Large intestine (tissue), 3 donors: ENCODE results near the gene HDAC10. TPM values are rescaled to one million over a fixed set of nuclear protein-coding genes. Genes with fewer than 3 reads are reported as not detected.

ENCODE experiments used
- DNase-seq, 2 donors: peaks; one replicate each; pipeline versions ENCODE4 v3.0.0 to v3.0.0-alpha.2; 2013
- H3K27ac ChIP-seq: one replicate; pipeline ENCODE4 v1.5.1; 2013; ENCODE audit warnings: low read length
- H3K27me3 ChIP-seq: 2 replicates; pipeline ENCODE4 v1.6.1; 2013; ENCODE audit warnings: low read length; ENCODE audit not compliant: control insufficient read depth, insufficient read depth
- H3K36me3 ChIP-seq: 2 replicates; pipeline ENCODE4 v1.6.1; 2013; ENCODE audit warnings: low read length; ENCODE audit not compliant: control insufficient read depth, insufficient read depth
- H3K4me1 ChIP-seq: one replicate; pipeline ENCODE4 v1.6.1; 2013; ENCODE audit warnings: low read length; ENCODE audit not compliant: control insufficient read depth, insufficient read depth
- H3K4me3 ChIP-seq: one replicate; pipeline ENCODE4 v1.5.1; 2013; ENCODE audit warnings: low read length
- H3K9me3 ChIP-seq: one replicate; pipeline ENCODE4 v1.6.1; 2013; ENCODE audit warnings: mild to moderate bottlenecking, low read depth, low read length, moderate library complexity; ENCODE audit not compliant: control insufficient read depth
- WGBS: methylation state at CpG from one replicate; pipeline ENCODE4 v1.1.5; 2013; ENCODE audit warnings: low lambda C conversion rate; ENCODE audit not compliant: insufficient coverage; 5-methylcytosine and 5-hydroxymethylcytosine counted together
- polyA plus RNA-seq: library from polyadenylated mRNA; unstranded; fragments of 120-200 nt; gene quantifications from one replicate; pipeline ENCODE4 v1.2.1, GENCODE V29; 2013

HDAC10 gene
- polyA plus RNA-seq, 1 donor = 55.5 TPM

GRCh38 chr22:50269573-50269969 is 18.5 kb upstream of the HDAC10 start:
- DNase-seq = no peak
- H3K27ac ChIP-seq = no peak overlapping the region
- peaks cover 58% of the 10 kb centered on the region for H3K27me3 ChIP-seq
- H3K4me1 ChIP-seq = peaks cover 22% of the 10 kb centered on the region
- H3K9me3 ChIP-seq = peaks cover 8% of the 10 kb centered on the region
- no CpG with 5 or more reads among the region's 18 CpGs for WGBS
- no peak overlapping the region for H3K4me3 ChIP-seq
- H3K36me3 ChIP-seq = peaks cover 3% of the 10 kb centered on the region

- DNase-seq = no peak
- Histone ChIP-seq H3K4me3 (no peak overlapping the region), H3K27ac (no peak overlapping the region), H3K36me3 (no peaks in the 10 kb centered on the region), H3K4me1 (peaks cover 22% of the 10 kb centered on the region), H3K9me3 (peaks cover 8% of the 10 kb centered on the region), H3K27me3 (peaks cover 61% of the 10 kb centered on the region)
- WGBS = no CpG with 5 or more reads among the region's 9 CpGs
These were observed 17.6 kb upstream of the HDAC10 start for GRCh38 chr22:50268655-50269113.

- no CpG with 5 or more reads among the region's 75 CpGs for WGBS
- Histone ChIP-seq H3K27me3 (peaks cover 70% of the 10 kb centered on the region), H3K4me3 (peak overlapping the region; percentile 6), H3K27ac (no peak overlapping the region), H3K36me3 (no peaks in the 10 kb centered on the region), H3K4me1 (peaks cover 24% of the 10 kb centered on the region), H3K9me3 (peaks cover 8% of the 10 kb centered on the region)
- peak in 1 of 2 donors; percentile 58 for DNase-seq
These were observed 16.7 kb upstream of the HDAC10 start for GRCh38 chr22:50267591-50268390.

GRCh38 chr22:50266994-50267393 is 15.9 kb upstream of the HDAC10 start:
- Histone ChIP-seq H3K27me3 (peaks cover 76% of the 10 kb centered on the region), H3K27ac (no peak overlapping the region), H3K4me3 (no peak overlapping the region), H3K4me1 (peaks cover 23% of the 10 kb centered on the region), H3K36me3 (no peaks in the 10 kb centered on the region), H3K9me3 (peaks cover 8% of the 10 kb centered on the region)
- DNase-seq = no peak
- WGBS = no CpG with 5 or more reads among the region's 37 CpGs

GRCh38 chr22:50264946-50265669 is 14.0 kb upstream of the HDAC10 start:
- Histone ChIP-seq H3K36me3 (no peaks in the 10 kb centered on the region), H3K4me1 (peaks cover 9% of the 10 kb centered on the region), H3K27me3 (peaks cover 74% of the 10 kb centered on the region), H3K9me3 (peaks cover 8% of the 10 kb centered on the region), H3K27ac (no peak overlapping the region), H3K4me3 (no peak overlapping the region)
- no CpG with 5 or more reads among the region's 15 CpGs for WGBS
- no peak for DNase-seq

- WGBS = no CpG with 5 or more reads among the region's 15 CpGs
- Histone ChIP-seq H3K4me1 (peaks cover 4% of the 10 kb centered on the region), H3K27ac (no peak overlapping the region), H3K27me3 (peaks cover 69% of the 10 kb centered on the region), H3K9me3 (peaks cover 8% of the 10 kb centered on the region), H3K36me3 (no peaks in the 10 kb centered on the region), H3K4me3 (no peak overlapping the region)
- DNase-seq = no peak
These were observed 13.2 kb upstream of the HDAC10 start for GRCh38 chr22:50264104-50264745.

GRCh38 chr22:50262973-50263617 is 12.0 kb upstream of the HDAC10 start:
- H3K36me3 ChIP-seq = no peaks in the 10 kb centered on the region
- WGBS = no CpG with 5 or more reads among the region's 9 CpGs
- peaks cover 59% of the 10 kb centered on the region for H3K27me3 ChIP-seq
- DNase-seq = no peak
- peaks cover 4% of the 10 kb centered on the region for H3K4me1 ChIP-seq
- no peak overlapping the region for H3K27ac ChIP-seq
- peaks cover 8% of the 10 kb centered on the region for H3K9me3 ChIP-seq
- no peak overlapping the region for H3K4me3 ChIP-seq

- no CpG with 5 or more reads among the region's 7 CpGs for WGBS
- Histone ChIP-seq H3K4me3 (no peak overlapping the region), H3K27ac (no peak overlapping the region), H3K4me1 (peaks cover 2% of the 10 kb centered on the region), H3K9me3 (peaks cover 8% of the 10 kb centered on the region), H3K36me3 (no peaks in the 10 kb centered on the region), H3K27me3 (peaks cover 56% of the 10 kb centered on the region)
- no peak for DNase-seq
These were observed 11.4 kb upstream of the HDAC10 start for GRCh38 chr22:50262460-50262911.

GRCh38 chr22:50261615-50262459 is 10.8 kb upstream of the HDAC10 start, which contains the start of gene MAPK12:
Gene MAPK12 (minus strand): TSS chr22:50261683. CDS start chr22:50261509, 174 bp downstream.
- peaks cover 2% of the 10 kb centered on the region for H3K4me1 ChIP-seq
- no peaks in the 10 kb centered on the region for H3K36me3 ChIP-seq
- no CpG with 5 or more reads among the region's 61 CpGs for whole genome bisulfite sequencing
- H3K27me3 ChIP-seq = peaks cover 50% of the 10 kb centered on the region
- H3K27ac ChIP-seq = no peak within 1 kb of the TSS
- peaks cover 2% of the 10 kb centered on the region for H3K9me3 ChIP-seq
- H3K4me3 ChIP-seq = peak within 1 kb of the TSS; percentile 21
- DNase-seq = no peak
